Erythroblast (primary cell): ENCODE data around the gene LEMD1.

Experiments
- GATA1 ChIP-seq: IDR thresholded peaks from 2 replicates; pipeline ENCODE4 v1.6.1; 2011; ENCODE audit warnings: low read depth, mild to moderate bottlenecking, control low read depth, low read length, moderate library complexity
- POLR2A ChIP-seq: IDR thresholded peaks from 2 replicates; pipeline ENCODE4 v1.6.1; 2011; ENCODE audit warnings: mild to moderate bottlenecking, low read length

DNA sequence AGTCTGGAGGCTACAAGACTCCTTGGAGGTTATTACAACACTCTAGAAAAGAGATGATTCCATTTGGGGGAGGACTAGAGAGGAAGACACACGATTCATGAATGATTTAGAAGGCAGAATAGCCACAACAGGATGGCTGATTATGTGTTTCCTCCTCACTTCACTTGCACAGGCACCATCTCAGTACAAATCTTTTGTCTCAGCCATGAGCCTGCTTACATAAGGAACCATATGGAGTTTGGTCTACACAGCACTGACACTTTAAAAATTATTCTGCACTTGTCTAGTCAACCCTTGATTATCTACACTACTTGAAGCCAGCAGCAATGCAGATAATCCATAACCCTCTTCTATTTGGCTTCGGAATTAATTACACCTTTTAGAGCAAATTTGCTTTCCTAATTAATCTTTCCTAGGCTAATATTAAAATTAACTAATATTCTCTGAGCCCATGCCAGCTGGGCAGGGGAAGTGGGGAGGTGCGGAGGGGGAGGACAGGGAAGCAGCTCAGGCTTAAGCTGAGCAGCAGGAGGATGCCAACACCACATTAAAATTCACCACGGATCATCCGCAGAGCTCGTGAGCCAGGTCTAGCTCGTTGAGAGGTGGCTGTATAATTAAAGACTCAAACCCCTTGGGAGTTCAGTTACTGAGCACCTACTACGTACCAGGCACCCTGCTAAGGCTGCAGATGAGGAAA lies 3.2 kb upstream of the LEMD1 start:
- TF ChIP-seq POLR2A (no peak), GATA1 (no peak)
